Coronary artery (tissue), 2 donors: ENCODE measurements around the gene SUPT20H.

ENCODE experiments used
- DNase-seq: peaks from one replicate; pipeline ENCODE4 v3.0.0-alpha.2; 2017; ENCODE audit warnings: low spot score
- H3K27ac ChIP-seq, 2 donors: fragments of 200-600 bp; sonication (generic); one replicate each; pipeline ENCODE4 v1.5.1; 2016 to 2019
- H3K4me3 ChIP-seq: fragments of 200-600 bp; sonication (generic); 2 replicates; pipeline ENCODE4 v1.5.1; 2016; ENCODE audit warnings: mild to moderate bottlenecking, moderate library complexity
- CTCF ChIP-seq: fragments of 200-600 bp; sonication (generic); IDR thresholded peaks from one replicate; pipeline ENCODE4 v1.5.1; 2019; ENCODE audit warnings: antibody characterized with exemption

Gene SUPT20H

GRCh38 chr13:36973621-36974295 is 85.7 kb downstream of the SUPT20H start:
- Histone ChIP-seq H3K27ac (no peak overlapping the region), H3K4me3 (no peak overlapping the region)
- no peak for DNase-seq
- no peak for TF ChIP-seq CTCF

- no peak overlapping the region for H3K4me3 ChIP-seq
- no peak for DNase-seq
- no peak for TF ChIP-seq CTCF
- H3K27ac ChIP-seq: no peak overlapping the region
Measured at GRCh38 chr13:36973009-36973408, 86.5 kb downstream of the SUPT20H start.

- TF ChIP-seq CTCF: no peak
- no peak overlapping the region for H3K4me3 ChIP-seq
- no peak for DNase-seq
- no peak overlapping the region for H3K27ac ChIP-seq
Measured at GRCh38 chr13:36966404-36966803, 93.1 kb downstream of the SUPT20H start.

GRCh38 chr13:36965767-36966166 is 93.7 kb downstream of the SUPT20H start:
- no peak for TF ChIP-seq CTCF
- no peak overlapping the region for H3K4me3 ChIP-seq
- DNase-seq: no peak
- H3K27ac ChIP-seq: no peak overlapping the region

- Histone ChIP-seq H3K4me3 (no peak overlapping the region), H3K27ac (no peak overlapping the region)
- DNase-seq: no peak
- TF ChIP-seq CTCF: no peak
Measured at GRCh38 chr13:36959456-36960116, 99.9 kb downstream of the SUPT20H start.
